Stomach (tissue), 4 donors: Measurements from ENCODE around the gene CREB5.

ENCODE experiments used
- CTCF ChIP-seq, 7 experiments: fragments of 450-650 bp in 4 of 7; fragments of 200-600 bp in 3 of 7; sonication (generic) in 3 of 7; IDR thresholded peaks; one replicate each; pipeline ENCODE4 v1.5.1; 2016 to 2019; ENCODE audit warnings: antibody characterized with exemption in 7 of 7, control low read depth in 2 of 7, mild to moderate bottlenecking in 1 of 7
- POLR2A ChIP-seq, 4 donors: fragments of 450-650 bp; IDR thresholded peaks; one replicate each; pipeline ENCODE4 v1.6.1; 2016; ENCODE audit warnings: antibody characterized with exemption in 4 of 4, control low read depth in 2 of 4, mild to moderate bottlenecking in 1 of 4, moderate library complexity in 1 of 4
- POLR2AphosphoS5 ChIP-seq, 3 donors: sonication (generic); formaldehyde crosslinking; IDR thresholded peaks; one replicate each; pipeline ENCODE4 v1.6.1; 2016; ENCODE audit warnings: antibody characterized with exemption in 3 of 3

- TF ChIP-seq CTCF (IDR thresholded peaks at IDR 0.05) = no peak
- TF ChIP-seq POLR2A (IDR thresholded peaks at IDR 0.05) = no peak
- TF ChIP-seq POLR2AphosphoS5 (IDR thresholded peaks at IDR 0.05) = no peak
These were observed 453.4 kb downstream of the CREB5 start for GRCh38 chr7:28865601-28866144.
